Skin epidermis (tissue), 12 donors: ENCODE results near the gene KRT23.

Experiments used
- H3K27ac ChIP-seq, 21 experiments: fragments of 200-600 bp; sonication (generic) in 11 of 21; one replicate each; pipeline ENCODE4 v1.5.0; 2020; ENCODE audit warnings: mild to moderate bottlenecking in 3 of 21, inconsistent platforms in 2 of 21, moderate library complexity in 2 of 21
- H3K4me3 ChIP-seq, 7 experiments: fragments of 200-600 bp; sonication (generic) in 2 of 7; one replicate each; pipeline ENCODE4 v1.5.0; 2020; ENCODE audit warnings: inconsistent platforms in 2 of 7, mild to moderate bottlenecking in 2 of 7, moderate library complexity in 1 of 7

Gene KRT23

DNA sequence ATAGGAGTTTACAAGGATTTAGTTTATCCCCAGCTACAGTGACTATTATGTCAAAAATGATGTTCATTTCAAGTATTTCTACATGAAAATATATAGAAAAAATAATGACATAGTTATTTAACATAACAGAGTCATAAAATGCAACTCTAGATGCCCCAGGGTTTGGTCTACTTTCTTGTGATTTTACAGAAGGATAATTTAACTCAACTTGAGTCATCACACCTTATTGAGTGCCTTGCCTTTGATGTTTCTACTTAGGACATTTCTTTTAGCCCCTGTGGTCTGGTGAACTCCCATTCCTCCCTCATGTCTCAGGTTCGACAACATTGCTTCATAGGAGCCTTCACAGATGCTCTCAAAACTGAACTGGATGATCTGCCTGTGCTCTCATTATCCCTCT, 54.4 kb downstream of the KRT23 start:
- Histone ChIP-seq H3K4me3 (no peak overlapping the region), H3K27ac (no peak overlapping the region)

DNA sequence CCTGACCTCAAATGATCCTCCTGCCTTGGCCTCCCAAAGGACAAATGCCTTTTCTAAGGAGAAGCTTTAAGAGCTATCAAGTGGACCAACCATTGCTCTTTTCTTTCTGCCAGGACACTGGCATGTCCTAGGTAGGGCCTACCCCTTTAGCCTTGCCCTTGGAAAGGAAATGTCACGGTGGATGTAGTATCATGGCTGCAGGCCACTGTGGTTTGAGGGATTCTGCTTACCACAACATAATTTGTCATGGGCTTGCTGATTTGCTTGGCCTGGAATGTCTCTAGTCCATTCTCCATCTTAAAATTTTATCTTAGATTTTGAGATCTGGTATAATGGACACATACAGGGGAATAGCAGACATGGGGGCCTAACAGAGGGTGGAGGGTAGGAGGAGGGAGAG, 58.4 kb downstream of the KRT23 start:
- no peak overlapping the region for H3K27ac ChIP-seq
- no peak overlapping the region for H3K4me3 ChIP-seq

- H3K4me3 ChIP-seq: no peak overlapping the region
- H3K27ac ChIP-seq: no peak overlapping the region
Observed at GRCh38 chr17:40878044-40878443, 59.4 kb downstream of the KRT23 start.

DNA sequence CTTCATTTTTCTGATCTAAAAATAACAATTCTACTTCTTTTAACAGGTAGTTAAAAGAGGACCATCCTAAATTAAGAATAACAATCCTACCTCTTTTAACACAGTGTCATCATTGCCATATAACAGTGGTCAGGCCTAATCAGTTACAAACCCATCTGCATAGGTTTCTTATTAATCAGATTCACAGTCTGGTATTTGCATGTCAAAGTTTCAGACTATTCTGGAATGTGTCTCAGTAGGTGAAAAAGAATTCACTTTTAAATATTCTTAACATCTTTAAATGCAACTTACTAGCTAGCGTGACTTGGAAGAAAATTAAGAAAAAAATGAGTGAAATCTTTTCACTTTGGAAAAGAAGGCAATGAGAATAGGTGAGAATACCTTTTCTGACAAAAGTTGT, 63.6 kb downstream of the KRT23 start:
- H3K4me3 ChIP-seq: no peak overlapping the region
- no peak overlapping the region for H3K27ac ChIP-seq

- no peak overlapping the region for H3K4me3 ChIP-seq
- no peak overlapping the region for H3K27ac ChIP-seq
Observed at GRCh38 chr17:40873255-40873654, 64.2 kb downstream of the KRT23 start.
